HEK293 (cell line): ENCODE results near the gene ZBTB24.

ENCODE experiments used
- CTCF ChIA-PET: fragments of 350-600 bp; formaldehyde crosslinking; extraction: SDS; loops from one replicate; lab custom pipeline; 2021; ENCODE audit warnings: antibody characterized with exemption; lab: Yijun Ruan, JAX
- POLR2A ChIA-PET: fragments of 300-600 bp; formaldehyde crosslinking; extraction: SDS; loops from one replicate; lab custom pipeline; 2020; ENCODE audit warnings: antibody characterized with exemption, inconsistent platforms; lab: Yijun Ruan, JAX
- H3K27ac ChIP-seq: fragments of 200-500 bp; sonication (Bioruptor generic); 2 replicates; pipeline ENCODE4 v1.5.1; 2014; ENCODE audit warnings: low read depth, low read length, control low read depth, inconsistent platforms; ENCODE audit errors: extremely low read depth
- H3K36me3 ChIP-seq, 2 experiments: fragments of 200-500 bp in 1 of 2; sonication (Bioruptor generic) in 1 of 2; 1 replicate in 1 of 2; 2 replicates in 1 of 2; pipeline ENCODE4 v1.5.1; 2014 to 2017; ENCODE audit warnings: inconsistent platforms in 2 of 2, low read length in 2 of 2; ENCODE audit not compliant: control insufficient read depth in 2 of 2, insufficient read depth in 1 of 2
- H3K4me1 ChIP-seq: fragments of 200-500 bp; sonication (Bioruptor generic); 2 replicates; pipeline ENCODE4 v1.5.1; 2014; ENCODE audit warnings: mild to moderate bottlenecking, low read length, inconsistent platforms; ENCODE audit not compliant: control insufficient read depth, insufficient read depth
- H3K4me3 ChIP-seq: 2 replicates; pipeline ENCODE4 v1.5.1; 2011; ENCODE audit warnings: low read depth, mild to moderate bottlenecking, control low read depth, low read length, moderate library complexity
- H3K9me3 ChIP-seq: fragments of 200-500 bp; sonication (Bioruptor generic); 2 replicates; pipeline ENCODE4 v1.5.1; 2014; ENCODE audit warnings: low read depth, low read length, inconsistent platforms; ENCODE audit not compliant: control insufficient read depth, insufficient read depth
- GLI4 ChIP-seq: fragments of 450-650 bp; formaldehyde crosslinking; IDR thresholded peaks from 2 replicates; pipeline ENCODE4 v1.5.1; 2016; ENCODE audit warnings: missing biosample characterization, missing genetic modification characterization
- GLIS2 ChIP-seq: fragments of 450-650 bp; formaldehyde crosslinking; IDR thresholded peaks from 2 replicates; pipeline ENCODE4 v1.5.1; 2016; ENCODE audit warnings: missing biosample characterization, missing genetic modification characterization
- HOXA7 ChIP-seq: sonication (generic); formaldehyde crosslinking; IDR thresholded peaks from 2 replicates; pipeline ENCODE4 v1.8.1; 2022; ENCODE audit warnings: missing genetic modification reagents, borderline replicate concordance
- KLF7 ChIP-seq: fragments of 450-650 bp; formaldehyde crosslinking; IDR thresholded peaks from 2 replicates; pipeline ENCODE4 v1.5.1; 2016; ENCODE audit warnings: missing biosample characterization, missing genetic modification characterization, borderline replicate concordance
- PRDM10 ChIP-seq: fragments of 450-650 bp; formaldehyde crosslinking; IDR thresholded peaks from 2 replicates; pipeline ENCODE4 v1.5.1; 2016; ENCODE audit warnings: missing biosample characterization, missing genetic modification characterization
- YY1 ChIP-seq: fragments of 450-650 bp; formaldehyde crosslinking; IDR thresholded peaks from 2 replicates; pipeline ENCODE4 v1.5.1; 2018; ENCODE audit warnings: missing biosample characterization, missing genetic modification characterization
- ZBTB20 ChIP-seq: fragments of 450-650 bp; formaldehyde crosslinking; IDR thresholded peaks from 2 replicates; pipeline ENCODE4 v1.5.1; 2016; ENCODE audit warnings: missing biosample characterization, missing genetic modification characterization
- ZBTB21 ChIP-seq: fragments of 450-650 bp; formaldehyde crosslinking; IDR thresholded peaks from 2 replicates; pipeline ENCODE4 v1.5.1; 2017; ENCODE audit warnings: missing biosample characterization, missing genetic modification characterization
- ZEB2 ChIP-seq: fragments of 450-650 bp; formaldehyde crosslinking; IDR thresholded peaks from 2 replicates; pipeline ENCODE4 v1.5.1; 2016; ENCODE audit warnings: missing biosample characterization, missing genetic modification characterization
- ZIC2 ChIP-seq: fragments of 450-650 bp; formaldehyde crosslinking; IDR thresholded peaks from 2 replicates; pipeline ENCODE4 v1.5.1; 2016; ENCODE audit warnings: missing biosample characterization, missing genetic modification characterization
- ZNF157 ChIP-seq: fragments of 450-650 bp; formaldehyde crosslinking; IDR thresholded peaks from 2 replicates; pipeline ENCODE4 v1.5.1; 2016; ENCODE audit warnings: missing biosample characterization, missing genetic modification characterization
- ZNF266 ChIP-seq: fragments of 450-650 bp; formaldehyde crosslinking; IDR thresholded peaks from 2 replicates; pipeline ENCODE4 v1.5.1; 2016; ENCODE audit warnings: missing biosample characterization, missing genetic modification characterization, low read depth
- ZNF335 ChIP-seq: fragments of 450-650 bp; formaldehyde crosslinking; conservative IDR thresholded peaks from 2 replicates; pipeline ENCODE4 v1.5.1; 2016; ENCODE audit warnings: missing biosample characterization, missing genetic modification characterization
- ZNF341 ChIP-seq: fragments of 450-650 bp; formaldehyde crosslinking; IDR thresholded peaks from 2 replicates; pipeline ENCODE4; 2016; ENCODE audit warnings: low read depth, missing biosample characterization, missing genetic modification characterization
- ZNF37A ChIP-seq: fragments of 450-650 bp; IDR thresholded peaks from 2 replicates; pipeline ENCODE4 v1.5.1; 2018; ENCODE audit warnings: missing biosample characterization, missing genetic modification characterization
- ZNF394 ChIP-seq: fragments of 450-650 bp; formaldehyde crosslinking; IDR thresholded peaks from 2 replicates; pipeline ENCODE4 v1.5.1; 2016; ENCODE audit warnings: missing biosample characterization, missing genetic modification characterization, mild to moderate bottlenecking, moderate library complexity, borderline replicate concordance
- ZNF423 ChIP-seq: fragments of 450-650 bp; formaldehyde crosslinking; IDR thresholded peaks from 2 replicates; pipeline ENCODE4 v1.5.1; 2016; ENCODE audit warnings: missing biosample characterization, missing genetic modification characterization
- ZNF600 ChIP-seq: fragments of 450-650 bp; formaldehyde crosslinking; IDR thresholded peaks from 2 replicates; pipeline ENCODE4 v1.5.1; 2016; ENCODE audit warnings: missing biosample characterization, missing genetic modification characterization
- ZNF660 ChIP-seq: fragments of 450-650 bp; IDR thresholded peaks from 2 replicates; pipeline ENCODE4 v1.5.1; 2018; ENCODE audit warnings: missing biosample characterization, mild to moderate bottlenecking, missing genetic modification characterization
- ZNF692 ChIP-seq: fragments of 450-650 bp; formaldehyde crosslinking; IDR thresholded peaks from 2 replicates; pipeline ENCODE4 v1.5.1; 2016; ENCODE audit warnings: missing biosample characterization, missing genetic modification characterization
- ZNF701 ChIP-seq: fragments of 450-650 bp; formaldehyde crosslinking; IDR thresholded peaks from 2 replicates; pipeline ENCODE4 v1.5.1; 2016; ENCODE audit warnings: missing biosample characterization, missing genetic modification characterization
- ZNF776 ChIP-seq: fragments of 450-650 bp; formaldehyde crosslinking; IDR thresholded peaks from 2 replicates; pipeline ENCODE4 v1.5.0; 2017; ENCODE audit warnings: missing biosample characterization, missing genetic modification characterization, borderline replicate concordance
- ZNF837 ChIP-seq: fragments of 450-650 bp; formaldehyde crosslinking; IDR thresholded peaks from 2 replicates; pipeline ENCODE4 v1.5.1; 2016; ENCODE audit warnings: missing biosample characterization, missing genetic modification characterization
- ZSCAN5A ChIP-seq: fragments of 450-650 bp; formaldehyde crosslinking; IDR thresholded peaks from 2 replicates; pipeline ENCODE4 v1.5.1; 2016; ENCODE audit warnings: missing biosample characterization, missing genetic modification characterization

Gene ZBTB24

GRCh38 chr6:109453594-109454495 is 29.2 kb downstream of the ZBTB24 start:
- H3K36me3 ChIP-seq = peaks cover 0 to 27% of the 10 kb centered on the region in 2 experiments; a peak in 1 of 3 replicates
- CTCF ChIA-PET = interaction anchor here (1.8 to 3.3 kb wide), 2 partner anchors 12 to 71 kb away, joined by 4 to 21 read pairs; partner anchors contain the start of genes PPIL6 and SMPD2
- POLR2A ChIA-PET = interaction anchor here (1.3 to 5.2 kb wide), 4 partner anchors 9 to 71 kb away, joined by 3 to 39 read pairs (median 8); partner anchors contain the start of genes CD164, PPIL6 and SMPD2
- H3K27ac ChIP-seq = no peak overlapping the region
- TF ChIP-seq ZNF600 (0 out of 2 replicates have a peak, but pooled peaks have one; percentile 1), KLF7 (tag by site-specific recombination) (no peak), ZIC2 (tag by site-specific recombination) (peak; percentile 73), GLI4 (tag by site-specific recombination) (no peak), ZNF660 (tag by site-specific recombination) (no peak), GLIS2 (tag by site-specific recombination) (0 out of 2 replicates have a peak, but pooled peaks have one; percentile 30), ZNF394 (no peak), ZNF37A (tag by site-specific recombination) (no peak)
- no peaks in the 10 kb centered on the region for H3K9me3 ChIP-seq
- no peak overlapping the region for H3K4me3 ChIP-seq
- H3K4me1 ChIP-seq = no peaks in the 10 kb centered on the region

GRCh38 chr6:109453156-109453555 is 29.9 kb downstream of the ZBTB24 start:
- no peak overlapping the region for H3K27ac ChIP-seq
- no peak for TF ChIP-seq ZNF423 (tag by site-specific recombination)
- 0 out of 2 replicates have a peak, but pooled peaks have one; percentile 10 for TF ChIP-seq ZNF600
- TF ChIP-seq ZNF341 (tag by site-specific recombination) = 0 out of 2 replicates have a peak, but pooled peaks have one; percentile 28
- no peaks in the 10 kb centered on the region for H3K9me3 ChIP-seq
- ChIA-PET CTCF (interaction anchor here (1.8 to 3.3 kb wide), 2 partner anchors 11 to 70 kb away, joined by 4 to 21 read pairs; partner anchors contain the start of genes PPIL6 and SMPD2), POLR2A (interaction anchor here (1.4 to 5.2 kb wide), 2 partner anchors 8 to 12 kb away, joined by 13 to 39 read pairs; partner anchors contain the start of genes PPIL6 and SMPD2)
- no peaks in the 10 kb centered on the region for H3K4me1 ChIP-seq
- no peak overlapping the region for H3K4me3 ChIP-seq
- H3K36me3 ChIP-seq = peaks cover 0 to 23% of the 10 kb centered on the region in 2 experiments; a peak in 1 of 3 replicates

- CTCF ChIA-PET = interaction anchor here (0.6 to 1.8 kb wide), 3 partner anchors 18 to 69 kb away, joined by 3 to 4 read pairs (median 3); no protein-coding TSS in a partner anchor
- no peaks in the 10 kb centered on the region for H3K4me1 ChIP-seq
- TF ChIP-seq ZSCAN5A (no peak), ZNF692 (tag by site-specific recombination) (no peak), ZNF157 (no peak), ZBTB20 (no peak), HOXA7 (CRISPR knock-in tag) (no peak), ZEB2 (no peak), ZNF776 (tag by site-specific recombination) (no peak), ZNF701 (tag by site-specific recombination) (no peak), ZNF837 (no peak), PRDM10 (tag by site-specific recombination) (no peak), YY1 (no peak), ZNF266 (tag by site-specific recombination) (no peak), ZBTB21 (no peak), ZNF335 (tag by site-specific recombination) (no peak)
These were observed 30.8 kb downstream of the ZBTB24 start for GRCh38 chr6:109452181-109452580.

More at GRCh38 chr6:109452181-109452580, 30.8 kb downstream of the ZBTB24 start:
- Histone ChIP-seq H3K4me3 (no peak overlapping the region), H3K36me3 (peaks cover 0 to 24% of the 10 kb centered on the region in 2 experiments; a peak in 1 of 3 replicates), H3K27ac (no peak overlapping the region), H3K9me3 (no peaks in the 10 kb centered on the region)
- POLR2A ChIA-PET = interaction anchor here (0.7 to 2.8 kb wide), 2 partner anchors 11 to 30 kb away, joined by 3 to 17 read pairs; partner anchors contain the start of genes PPIL6 and SMPD2
